ENCODE measurements around the gene PPM1E. TPM values are rescaled to one million over a fixed set of nuclear protein-coding genes. Genes with fewer than 3 reads are reported as not detected.
A peak's percentile ranks its signal among the peaks of the same experiment; 100 is the strongest.

The PPM1E gene
- total and polyA plus RNA-seq, 2 of the 4 experiments (the other 2 are of a cell fraction): under 0.01 to 0.05 TPM

GRCh38 chr17:58970609-58971450 lies 215.2 kb downstream of the PPM1E start:
- Histone ChIP-seq H2AK5ac (ENCODE audit: low read depth, low read length) (no peak overlapping the region), H2BK120ac (ENCODE audit: low read depth, low read length) (0 out of 2 replicates have a peak overlapping the region, but pooled peaks have one; percentile 15), H3K4me3 (ENCODE audit: insufficient read depth, low read depth, low read length) (no peak overlapping the region), H3K27ac (ENCODE audit: insufficient read depth, low read length) (no peak overlapping the region), H3K23ac (ENCODE audit: low read depth, low read length) (0 out of 2 replicates have a peak overlapping the region, but pooled peaks have one; percentile 27), H2BK20ac (ENCODE audit: low read depth, low read length) (no peak overlapping the region), H3K4me1 (ENCODE audit: control insufficient read depth, insufficient read depth, low read length) (peaks cover 7% of the 10 kb centered on the region), H4K8ac (ENCODE audit: low read depth in 2 of 2, low read length in 2 of 2) (no peak overlapping the region), H3K4me2 (ENCODE audit: low read depth, low read length) (no peak overlapping the region), H3K9ac (ENCODE audit: low read depth, low read length) (no peak overlapping the region), H4K5ac (ENCODE audit: low read depth, low read length) (no peak overlapping the region), H2AFZ (replicated peaks; ENCODE audit: low read length, poor library complexity) (no peak overlapping the region), H3K79me1 (ENCODE audit: low read depth in 1 of 2, low read length in 2 of 2) (no peaks in the 10 kb centered on the region), H3K18ac (ENCODE audit: low read depth, low read length) (no peak overlapping the region), H2BK5ac (ENCODE audit: low read depth, low read length, poor library complexity, severe bottlenecking) (no peak overlapping the region), H3K9me3 (ENCODE audit: control insufficient read depth, insufficient read depth, low read length) (no peaks in the 10 kb centered on the region), H2BK15ac (ENCODE audit: low read depth, low read length) (no peak overlapping the region), H4K20me1 (ENCODE audit: insufficient read depth, low read length) (no peaks in the 10 kb centered on the region), H3K9me1 (ENCODE audit: insufficient read depth, low read length) (peaks cover 5% of the 10 kb centered on the region), H3K14ac (replicated peaks; ENCODE audit: low read depth, low read length) (no peak overlapping the region), H2AK9ac (replicated peaks; ENCODE audit: low read depth, low read length, poor library complexity) (no peak overlapping the region), H4K91ac (ENCODE audit: insufficient read depth, low read depth, low read length) (no peak overlapping the region), H3K56ac (ENCODE audit: extremely low read depth, insufficient read depth, low read length) (no peak overlapping the region), H3K36me3 (ENCODE audit: control insufficient read depth, insufficient read depth, low read length) (no peaks in the 10 kb centered on the region), H3K27me3 (ENCODE audit: control insufficient read depth, insufficient read depth, low read length) (no peaks in the 10 kb centered on the region), H3K4ac (ENCODE audit: low read depth, low read length) (peak overlapping the region; percentile 35)
- TF ChIP-seq RFX5 (IDR thresholded peaks at IDR 0.05; ENCODE audit: low read depth, low read length) (no peak), ELK1 (IDR thresholded peaks at IDR 0.05; ENCODE audit: borderline replicate concordance, low read depth, low read length) (no peak), FOS (IDR thresholded peaks at IDR 0.05; ENCODE audit: low read depth, low read length) (no peak), POLR2A (IDR thresholded peaks at IDR 0.05; ENCODE audit: low read depth, low read length) (no peak)
- 89% methylated on average over 1 of the region's 7 CpGs; no CpG with 5 or more reads in 1 of the 2 experiments for WGBS, 2 experiments (ENCODE audit: extremely low coverage in 2 of 2, insufficient read length in 1 of 2)
- no TSS peak for BruUV-seq (replicated peaks)
- ChIA-PET POLR2A (ENCODE audit: unreplicated experiment) (no interaction called here), CTCF (no interaction called here)
- dilution Hi-C loops (cut with HindIII; ENCODE audit: low sequenced_read_pairs, unreplicated experiment): no loop called here
- in situ Hi-C loops (cut with MboI; ENCODE audit: low sequenced_read_pairs): no loop called here
- ATAC-seq (ENCODE audit: low read depth) (no peak), DNase-seq (peak; percentile 36)
- intact Hi-C loops (cut with micrococcal nuclease): no loop called here

Data from IMR-90 (cell line).